Measurements from ENCODE around the gene FGF14. TPM values are rescaled to one million over a fixed set of nuclear protein-coding genes. Genes with fewer than 3 reads are reported as not detected.
"Not testable (repeated sequence)": the region's sequence is repeated elsewhere in the genome, so short reads cannot be mapped to it uniquely, and the experiment has no call there.

The FGF14 gene
- total RNA-seq, 1 donor from 2014 or later: 1.7 TPM

DNA sequence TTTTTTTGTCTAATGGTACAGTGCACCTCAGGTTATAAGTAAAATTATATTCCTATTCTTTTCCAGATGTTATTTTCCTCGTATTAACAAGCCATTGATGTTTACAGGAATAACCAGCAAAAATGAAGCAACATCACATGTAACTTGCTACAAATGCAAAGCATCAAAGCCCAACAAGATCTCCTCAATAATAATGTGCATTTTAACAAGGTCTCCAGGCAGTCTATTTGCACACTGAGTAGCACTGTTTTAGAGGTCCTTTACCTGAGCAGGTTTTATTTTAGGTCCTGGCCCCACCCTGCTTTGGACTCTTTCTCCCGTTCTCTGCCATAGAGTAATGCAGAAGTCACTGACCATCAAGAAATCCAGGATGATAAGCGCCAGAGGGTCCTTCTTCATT lies 298.4 kb downstream of the FGF14 start:
- no peak for DNase-seq (ENCODE audit: low read depth, low spot score)
- no peaks in the 10 kb centered on the region for H3K9me3 Mint-ChIP-seq
- TF ChIP-seq, protein P1, sequence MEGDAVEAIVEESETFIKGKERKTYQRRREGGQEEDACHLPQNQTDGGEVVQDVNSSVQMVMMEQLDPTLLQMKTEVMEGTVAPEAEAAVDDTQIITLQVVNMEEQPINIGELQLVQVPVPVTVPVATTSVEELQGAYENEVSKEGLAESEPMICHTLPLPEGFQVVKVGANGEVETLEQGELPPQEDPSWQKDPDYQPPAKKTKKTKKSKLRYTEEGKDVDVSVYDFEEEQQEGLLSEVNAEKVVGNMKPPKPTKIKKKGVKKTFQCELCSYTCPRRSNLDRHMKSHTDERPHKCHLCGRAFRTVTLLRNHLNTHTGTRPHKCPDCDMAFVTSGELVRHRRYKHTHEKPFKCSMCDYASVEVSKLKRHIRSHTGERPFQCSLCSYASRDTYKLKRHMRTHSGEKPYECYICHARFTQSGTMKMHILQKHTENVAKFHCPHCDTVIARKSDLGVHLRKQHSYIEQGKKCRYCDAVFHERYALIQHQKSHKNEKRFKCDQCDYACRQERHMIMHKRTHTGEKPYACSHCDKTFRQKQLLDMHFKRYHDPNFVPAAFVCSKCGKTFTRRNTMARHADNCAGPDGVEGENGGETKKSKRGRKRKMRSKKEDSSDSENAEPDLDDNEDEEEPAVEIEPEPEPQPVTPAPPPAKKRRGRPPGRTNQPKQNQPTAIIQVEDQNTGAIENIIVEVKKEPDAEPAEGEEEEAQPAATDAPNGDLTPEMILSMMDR (conservative IDR thresholded peaks at IDR 0.05): no peak
- H3K4me1 Mint-ChIP-seq: no peaks in the 10 kb centered on the region
- peaks cover 40% of the 10 kb centered on the region for H3K27me3 Mint-ChIP-seq (ENCODE audit: low read depth)
- no peak overlapping the region for H3K4me3 Mint-ChIP-seq
- no peak overlapping the region for H3K27ac Mint-ChIP-seq (ENCODE audit: unreplicated experiment)
- no peaks in the 10 kb centered on the region for H3K36me3 Mint-ChIP-seq (ENCODE audit: low read depth)

DNA sequence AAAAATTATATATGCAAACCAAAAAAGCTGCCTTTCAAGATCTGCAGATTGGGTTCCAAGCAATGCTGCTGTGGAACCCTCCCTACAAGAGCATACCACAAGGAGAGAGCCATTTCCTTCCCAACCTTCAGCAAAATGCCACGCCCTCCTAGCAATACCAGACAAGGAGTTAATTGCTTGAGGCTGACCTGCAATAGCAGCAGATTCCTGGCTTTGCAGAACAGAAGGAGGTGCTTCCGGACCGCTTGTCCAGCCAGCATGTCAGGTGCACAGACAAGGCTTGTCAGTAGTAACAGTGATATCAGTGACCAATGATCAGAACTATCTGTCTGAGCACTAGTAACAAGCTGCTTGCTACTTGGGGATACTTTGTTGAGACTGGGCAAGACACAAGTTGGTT lies 301.6 kb downstream of the FGF14 start:
- Mint-ChIP-seq H3K27ac (ENCODE audit: unreplicated experiment) (no peak overlapping the region), H3K36me3 (ENCODE audit: low read depth) (no peaks in the 10 kb centered on the region), H3K27me3 (ENCODE audit: low read depth) (peaks cover 29% of the 10 kb centered on the region), H3K9me3 (no peaks in the 10 kb centered on the region), H3K4me1 (no peaks in the 10 kb centered on the region), H3K4me3 (no peak overlapping the region)
- TF ChIP-seq, protein P1 (conservative IDR thresholded peaks at IDR 0.05): no peak
- no peak for DNase-seq (ENCODE audit: low read depth, low spot score)

DNA sequence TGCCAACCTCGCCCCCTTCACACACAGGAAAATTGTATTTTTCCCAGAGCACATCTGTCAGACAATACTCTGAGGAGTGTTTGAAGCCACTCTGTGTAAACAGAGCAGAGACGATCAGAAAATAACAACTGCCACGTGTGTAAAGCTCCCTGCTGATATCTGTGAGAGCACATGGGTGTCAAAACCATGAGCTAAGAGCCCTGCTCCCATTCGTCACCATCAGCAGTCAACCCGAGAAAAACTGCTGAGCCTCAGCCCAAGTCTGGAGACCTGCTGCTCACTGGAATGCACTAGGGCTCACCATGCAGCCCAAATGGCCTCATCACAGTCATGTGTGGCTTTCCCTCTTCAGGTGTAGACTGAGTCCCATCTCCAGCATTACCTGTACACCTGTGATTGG lies 304.1 kb downstream of the FGF14 start:
- Mint-ChIP-seq H3K27me3 (ENCODE audit: low read depth) (peaks cover 8% of the 10 kb centered on the region), H3K4me3 (no peak overlapping the region), H3K4me1 (no peaks in the 10 kb centered on the region), H3K27ac (ENCODE audit: unreplicated experiment) (no peak overlapping the region), H3K9me3 (no peaks in the 10 kb centered on the region), H3K36me3 (ENCODE audit: low read depth) (no peaks in the 10 kb centered on the region)
- TF ChIP-seq, protein P1 (conservative IDR thresholded peaks at IDR 0.05): no peak
- no peak for DNase-seq (ENCODE audit: low read depth, low spot score)

DNA sequence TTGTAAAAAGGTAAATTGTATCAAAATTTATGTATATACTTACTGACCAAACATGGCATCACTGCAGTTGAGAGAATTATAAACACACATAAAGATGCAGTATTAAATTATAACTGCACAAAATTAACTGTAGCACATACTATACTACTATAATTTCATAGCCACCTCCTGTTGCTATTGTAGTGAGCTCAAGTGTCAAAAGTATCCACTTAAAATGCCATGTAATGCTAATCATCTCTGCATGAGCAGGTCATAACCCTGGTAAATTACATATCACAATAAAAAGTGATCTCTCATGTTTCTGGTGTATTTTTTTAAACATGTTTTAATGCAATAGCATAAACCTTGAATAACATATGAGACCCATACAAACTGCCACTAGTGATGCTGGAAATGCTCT lies 308.6 kb downstream of the FGF14 start:
- not testable (repeated sequence) for H3K36me3 Mint-ChIP-seq (ENCODE audit: low read depth); H3K4me3 Mint-ChIP-seq

DNA sequence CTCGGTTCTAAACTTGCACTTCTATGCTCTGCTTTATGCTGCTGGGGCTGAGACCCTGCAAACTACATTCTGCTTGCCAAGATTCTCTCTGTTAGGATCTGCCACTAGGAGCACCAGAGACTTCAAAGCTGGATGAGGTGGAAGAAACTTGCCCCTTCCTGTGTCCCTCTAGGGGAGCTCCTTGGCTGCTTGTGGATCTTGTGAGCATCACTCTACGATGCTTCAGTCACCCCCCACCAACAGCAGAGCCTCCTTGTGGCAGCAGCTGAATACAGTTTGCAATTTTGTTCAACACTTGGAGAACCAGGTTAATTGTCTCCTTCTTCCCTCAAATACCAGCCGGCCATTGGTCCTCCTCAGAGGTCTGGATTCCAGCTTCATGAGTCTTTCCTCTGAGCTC lies 310.6 kb downstream of the FGF14 start:
- DNase-seq (ENCODE audit: low read depth, low spot score): no peak
- Mint-ChIP-seq H3K36me3 (ENCODE audit: low read depth) (no peaks in the 10 kb centered on the region), H3K9me3 (no peaks in the 10 kb centered on the region), H3K27ac (ENCODE audit: unreplicated experiment) (no peak overlapping the region), H3K4me3 (no peak overlapping the region), H3K4me1 (no peaks in the 10 kb centered on the region), H3K27me3 (ENCODE audit: low read depth) (no peaks in the 10 kb centered on the region)
- TF ChIP-seq, protein P1 (conservative IDR thresholded peaks at IDR 0.05): peak; percentile 24

More for the DNA sequence above, 308.6 kb downstream of the FGF14 start:
- not testable (repeated sequence) for H3K9me3 Mint-ChIP-seq; DNase-seq (ENCODE audit: low read depth, low spot score); H3K27me3 Mint-ChIP-seq (ENCODE audit: low read depth); H3K27ac Mint-ChIP-seq (ENCODE audit: unreplicated experiment); H3K4me1 Mint-ChIP-seq

DNA sequence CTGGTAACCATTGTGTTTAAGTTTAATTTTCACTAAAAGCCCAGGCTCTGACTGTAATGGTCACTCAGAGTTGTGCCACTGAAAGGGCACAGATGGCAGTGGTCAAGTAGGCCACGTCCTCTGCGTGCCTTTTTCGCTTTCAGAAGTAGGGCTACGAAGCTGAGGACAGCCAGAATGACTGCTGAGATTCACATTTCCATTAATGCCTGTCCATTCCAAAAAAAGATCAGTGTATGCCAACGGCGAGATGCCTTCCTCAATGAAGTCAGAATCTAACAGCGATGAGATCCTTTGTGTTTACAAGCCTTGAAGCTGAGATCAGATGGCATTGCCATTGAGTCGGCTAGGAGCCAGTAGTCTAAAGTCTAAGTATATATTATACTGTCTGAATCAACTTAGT lies 311.3 kb downstream of the FGF14 start:
- Mint-ChIP-seq H3K9me3 (no peaks in the 10 kb centered on the region), H3K27me3 (ENCODE audit: low read depth) (no peaks in the 10 kb centered on the region), H3K27ac (ENCODE audit: unreplicated experiment) (no peak overlapping the region), H3K4me3 (no peak overlapping the region), H3K36me3 (ENCODE audit: low read depth) (no peaks in the 10 kb centered on the region), H3K4me1 (no peaks in the 10 kb centered on the region)
- TF ChIP-seq, protein P1 (conservative IDR thresholded peaks at IDR 0.05): no peak
- no peak for DNase-seq (ENCODE audit: low read depth, low spot score)

Measured in neural crest cell (in vitro differentiated cells).